Lower leg skin (tissue), 3 donors: ENCODE measurements around the gene CMSS1.

ENCODE experiments used
- POLR2A ChIP-seq, 2 donors: fragments of 450-650 bp; IDR thresholded peaks; one replicate each; pipeline ENCODE4 v1.6.1; 2016 to 2017; ENCODE audit warnings: antibody characterized with exemption in 2 of 2, mild to moderate bottlenecking in 1 of 2, moderate library complexity in 1 of 2
- TF ChIP-seq, protein P1 (sequence below), 3 donors: fragments of 450-650 bp; IDR thresholded peaks; one replicate each; pipeline ENCODE4 v1.5.1; 2016; ENCODE audit warnings: antibody characterized with exemption in 3 of 3, mild to moderate bottlenecking in 3 of 3, moderate library complexity in 2 of 3

DNA sequence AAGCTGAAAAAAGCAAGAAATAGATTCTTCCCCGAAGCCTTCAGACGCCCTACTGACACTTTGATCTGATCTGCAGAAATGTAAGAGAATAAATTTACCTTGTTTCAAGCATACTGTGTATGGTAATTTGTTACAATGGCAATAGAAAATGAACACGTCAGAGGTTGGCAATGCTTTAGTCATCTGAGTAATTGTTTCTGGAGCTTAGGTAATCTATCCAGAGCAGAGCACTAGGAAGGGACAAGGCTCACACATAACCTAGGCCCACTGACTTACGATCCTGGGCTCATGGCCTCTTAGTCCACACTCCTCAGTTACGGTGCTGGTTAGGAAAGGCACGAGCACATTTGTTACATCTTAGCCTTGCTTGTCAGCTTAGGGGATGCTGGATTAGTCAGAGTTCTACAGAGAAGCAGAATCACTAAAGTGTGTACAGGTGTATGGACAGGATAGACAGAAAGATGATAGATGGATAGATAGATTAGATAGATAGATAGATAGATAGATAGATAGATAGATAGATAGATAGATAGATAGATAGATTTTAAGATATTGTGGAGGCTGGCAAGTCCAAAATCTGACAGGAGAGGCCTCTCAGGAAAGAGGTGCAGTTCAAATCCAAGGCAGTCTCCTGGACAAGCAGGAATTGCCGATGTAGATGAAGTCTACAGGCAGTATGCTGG is 396.4 kb downstream of the CMSS1 start:
- no peak for TF ChIP-seq POLR2A (IDR thresholded peaks at IDR 0.05)
- TF ChIP-seq, protein P1, sequence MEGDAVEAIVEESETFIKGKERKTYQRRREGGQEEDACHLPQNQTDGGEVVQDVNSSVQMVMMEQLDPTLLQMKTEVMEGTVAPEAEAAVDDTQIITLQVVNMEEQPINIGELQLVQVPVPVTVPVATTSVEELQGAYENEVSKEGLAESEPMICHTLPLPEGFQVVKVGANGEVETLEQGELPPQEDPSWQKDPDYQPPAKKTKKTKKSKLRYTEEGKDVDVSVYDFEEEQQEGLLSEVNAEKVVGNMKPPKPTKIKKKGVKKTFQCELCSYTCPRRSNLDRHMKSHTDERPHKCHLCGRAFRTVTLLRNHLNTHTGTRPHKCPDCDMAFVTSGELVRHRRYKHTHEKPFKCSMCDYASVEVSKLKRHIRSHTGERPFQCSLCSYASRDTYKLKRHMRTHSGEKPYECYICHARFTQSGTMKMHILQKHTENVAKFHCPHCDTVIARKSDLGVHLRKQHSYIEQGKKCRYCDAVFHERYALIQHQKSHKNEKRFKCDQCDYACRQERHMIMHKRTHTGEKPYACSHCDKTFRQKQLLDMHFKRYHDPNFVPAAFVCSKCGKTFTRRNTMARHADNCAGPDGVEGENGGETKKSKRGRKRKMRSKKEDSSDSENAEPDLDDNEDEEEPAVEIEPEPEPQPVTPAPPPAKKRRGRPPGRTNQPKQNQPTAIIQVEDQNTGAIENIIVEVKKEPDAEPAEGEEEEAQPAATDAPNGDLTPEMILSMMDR (IDR thresholded peaks at IDR 0.05), result no peak
